DOHH2 (cell line): ENCODE measurements around the gene COQ4.

Experiments used
- H3F3A ChIP-seq: fragments of 200-600 bp; sonication (generic), shearing (Covaris generic); 2 replicates; pipeline ENCODE4 v1.6.0; 2016; ENCODE audit warnings: antibody characterized with exemption, mild to moderate bottlenecking; ENCODE audit not compliant: control insufficient read depth, insufficient read depth
- H3K27ac ChIP-seq: fragments of 200-600 bp; sonication (generic); 2 replicates; pipeline ENCODE4 v1.5.1; 2014; ENCODE audit warnings: low read depth, mild to moderate bottlenecking, low read length, moderate library complexity
- H3K27me3 ChIP-seq: fragments of 200-600 bp; sonication (generic); 2 replicates; pipeline ENCODE4 v1.6.1; 2014; ENCODE audit warnings: mild to moderate bottlenecking, low read length, mixed read lengths; ENCODE audit not compliant: control insufficient read depth
- H3K36me3 ChIP-seq: fragments of 200-600 bp; sonication (generic); 2 replicates; pipeline ENCODE4 v1.6.1; 2014; ENCODE audit warnings: mild to moderate bottlenecking, low read length, moderate library complexity, mixed read lengths; ENCODE audit not compliant: control insufficient read depth
- H3K4me1 ChIP-seq: fragments of 200-600 bp; sonication (generic); 2 replicates; pipeline ENCODE4 v1.6.1; 2014; ENCODE audit warnings: mild to moderate bottlenecking, low read length, mixed read lengths; ENCODE audit not compliant: control insufficient read depth
- H3K4me2 ChIP-seq: fragments of 200-600 bp; sonication (generic); 2 replicates; pipeline ENCODE4 v1.6.0; 2014; ENCODE audit warnings: mild to moderate bottlenecking, low read length, moderate library complexity
- H3K4me3 ChIP-seq: fragments of 200-600 bp; sonication (generic); 2 replicates; pipeline ENCODE4 v1.5.1; 2014; ENCODE audit warnings: mild to moderate bottlenecking, low read length, mixed read lengths
- H3K79me2 ChIP-seq: fragments of 200-600 bp; sonication (generic); 2 replicates; pipeline ENCODE4 v1.6.1; 2014; ENCODE audit warnings: mild to moderate bottlenecking, low read length, mixed read lengths; ENCODE audit not compliant: control insufficient read depth
- H3K9me2 ChIP-seq: fragments of 200-600 bp; sonication (generic); replicated peaks from 2 replicates; pipeline ENCODE4 v1.6.1; 2014; ENCODE audit warnings: mild to moderate bottlenecking, low read length, mixed read lengths; ENCODE audit not compliant: control insufficient read depth
- H3K9me3 ChIP-seq: fragments of 200-600 bp; sonication (generic); 2 replicates; pipeline ENCODE4 v1.6.1; 2014; ENCODE audit warnings: antibody characterized with exemption, low read length, mixed read lengths; ENCODE audit not compliant: control insufficient read depth, insufficient read depth
- H4K20me1 ChIP-seq: fragments of 200-600 bp; sonication (generic); 2 replicates; pipeline ENCODE4 v1.6.0; 2014; ENCODE audit warnings: low read depth, mild to moderate bottlenecking, antibody characterized with exemption, low read length, moderate library complexity; ENCODE audit not compliant: control insufficient read depth, insufficient read depth
- CTCF ChIP-seq: fragments of 200-600 bp; sonication (generic); IDR thresholded peaks from one replicate; pipeline ENCODE4 v1.5.1; 2014; ENCODE audit warnings: antibody characterized with exemption, mild to moderate bottlenecking, low read depth, low read length; ENCODE audit not compliant: poor library complexity, severe bottlenecking
- EZH2phosphoT487 ChIP-seq: fragments of 200-600 bp; sonication (generic); IDR thresholded peaks from 2 replicates; pipeline ENCODE4 v1.6.1; 2017; ENCODE audit warnings: borderline replicate concordance, mild to moderate bottlenecking, antibody characterized with exemption, low read length, moderate library complexity, mixed read lengths

Gene COQ4

GRCh38 chr9:128323212-128323730 is 632 bp downstream of the COQ4 start:
- Histone ChIP-seq H3K36me3 (peaks cover 32% of the 10 kb centered on the region), H3K27ac (peak overlapping the region; percentile 71)

DNA sequence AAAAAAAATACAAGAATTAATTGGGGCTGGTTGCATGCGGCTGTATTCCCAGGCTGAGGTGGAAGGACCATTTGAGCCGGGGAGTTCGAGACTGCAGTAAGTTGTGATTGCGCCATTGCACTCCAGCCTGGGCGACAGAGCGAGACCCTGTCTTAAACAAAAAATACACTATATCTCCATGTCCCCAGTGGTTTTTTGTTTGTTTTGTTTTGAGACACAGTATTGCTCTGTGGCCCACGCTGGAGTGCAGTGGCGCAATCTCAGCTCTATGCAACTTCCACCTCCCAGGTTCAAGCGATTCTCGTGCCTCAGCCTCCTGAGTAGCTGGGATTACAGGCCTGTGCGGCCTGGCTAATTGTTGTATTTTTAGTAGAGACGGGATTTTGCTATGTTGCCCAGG is 1.2 kb downstream of the COQ4 start:
- H3K9me3 ChIP-seq, result no peaks in the 10 kb centered on the region
- peaks cover 47% of the 10 kb centered on the region for H3K79me2 ChIP-seq
- no peaks in the 10 kb centered on the region for H3F3A ChIP-seq
- TF ChIP-seq CTCF (no peak), EZH2phosphoT487 (no peak)
- peak overlapping the region; percentile 84 for H3K4me2 ChIP-seq
- H3K9me2 ChIP-seq, result no peaks in the 10 kb centered on the region
- no peaks in the 10 kb centered on the region for H3K27me3 ChIP-seq
- H3K27ac ChIP-seq, result no peak overlapping the region
- peaks cover 23% of the 10 kb centered on the region for H3K4me1 ChIP-seq
- H4K20me1 ChIP-seq, result no peaks in the 10 kb centered on the region
- peaks cover 38% of the 10 kb centered on the region for H3K36me3 ChIP-seq
- peak overlapping the region; percentile 93 for H3K4me3 ChIP-seq

More at GRCh38 chr9:128323212-128323730, 632 bp downstream of the COQ4 start:
- peaks cover 47% of the 10 kb centered on the region for H3K79me2 ChIP-seq
- no peaks in the 10 kb centered on the region for H3K27me3 ChIP-seq
- H3K4me1 ChIP-seq, result peaks cover 23% of the 10 kb centered on the region
- H3F3A ChIP-seq, result no peaks in the 10 kb centered on the region
- peak overlapping the region; percentile 84 for H3K4me2 ChIP-seq
- H3K9me3 ChIP-seq, result no peaks in the 10 kb centered on the region
- H3K4me3 ChIP-seq, result peak overlapping the region; percentile 93
- no peaks in the 10 kb centered on the region for H4K20me1 ChIP-seq
- TF ChIP-seq CTCF (no peak), EZH2phosphoT487 (no peak)
- H3K9me2 ChIP-seq, result no peaks in the 10 kb centered on the region

- Histone ChIP-seq H4K20me1 (no peaks in the 10 kb centered on the region), H3K36me3 (peaks cover 40% of the 10 kb centered on the region), H3K27me3 (no peaks in the 10 kb centered on the region), H3K4me1 (peaks cover 23% of the 10 kb centered on the region), H3K4me2 (peak overlapping the region; percentile 84), H3K9me2 (no peaks in the 10 kb centered on the region), H3K9me3 (no peaks in the 10 kb centered on the region), H3F3A (no peaks in the 10 kb centered on the region), H3K4me3 (peak overlapping the region; percentile 93; the same call in 1 of the 2 replicates), H3K79me2 (peaks cover 47% of the 10 kb centered on the region), H3K27ac (no peak overlapping the region)
- no peak for TF ChIP-seq CTCF
- TF ChIP-seq EZH2phosphoT487, result no peak
Observed at GRCh38 chr9:128324401-128324800, 1.8 kb downstream of the COQ4 start.
